CD14-positive monocyte (primary cell): ENCODE data around the gene ADIPOR1. TPM values are rescaled to one million over a fixed set of nuclear protein-coding genes. Genes with fewer than 3 reads are reported as not detected.

Experiments used
- DNase-seq, 3 donors: peaks; one replicate each; pipeline ENCODE4 v3.0.0-alpha.2; 2011 to 2022
- H2AFZ ChIP-seq: 2 replicates; pipeline ENCODE4 v1.6.0; 2012; ENCODE audit warnings: mild to moderate bottlenecking, low read depth, low read length, inconsistent platforms; ENCODE audit not compliant: insufficient read depth, poor library complexity, severe bottlenecking
- H3K27ac ChIP-seq, 2 donors: 1 replicate in 1 of 2; 2 replicates in 1 of 2; pipeline ENCODE4 v1.5.1; 2012 to 2013; ENCODE audit warnings: low read length in 2 of 2, control low read depth in 1 of 2, inconsistent platforms in 1 of 2, low read depth in 1 of 2, mild to moderate bottlenecking in 1 of 2
- H3K27me3 ChIP-seq, 2 donors: one replicate each; pipeline versions ENCODE4 v1.6.0 to v1.6.1; 2011 to 2013; ENCODE audit warnings: low read length in 2 of 2; ENCODE audit not compliant: control insufficient read depth in 2 of 2, insufficient read depth in 2 of 2
- H3K36me3 ChIP-seq, 2 donors: replicated peaks in 1 of 2; 1 replicate in 1 of 2; 2 replicates in 1 of 2; pipeline versions ENCODE4 v1.5.1 to v1.6.1; 2012 to 2013; ENCODE audit warnings: low read length in 2 of 2, control low read depth in 1 of 2, inconsistent platforms in 1 of 2, mild to moderate bottlenecking in 1 of 2; ENCODE audit not compliant: insufficient read depth in 2 of 2, control insufficient read depth in 1 of 2
- H3K4me1 ChIP-seq, 2 donors: 1 replicate in 1 of 2; 2 replicates in 1 of 2; pipeline versions ENCODE4 v1.5.1 to v1.6.1; 2012 to 2013; ENCODE audit warnings: low read length in 2 of 2, control low read depth in 1 of 2, inconsistent platforms in 1 of 2, mild to moderate bottlenecking in 1 of 2, moderate library complexity in 1 of 2; ENCODE audit not compliant: insufficient read depth in 2 of 2, control insufficient read depth in 1 of 2
- H3K4me2 ChIP-seq: replicated peaks from 2 replicates; pipeline ENCODE3; 2012; ENCODE audit warnings: low read length, moderate library complexity, mild to moderate bottlenecking; ENCODE audit not compliant: poor library complexity, severe bottlenecking; ENCODE audit errors: extremely low read depth
- H3K4me3 ChIP-seq, 3 experiments: fragments of 200-600 bp in 1 of 3; sonication (generic) in 1 of 3; replicated peaks in 1 of 3; 1 replicate in 2 of 3; 2 replicates in 1 of 3; pipeline ENCODE4 v1.5.1; 2011 to 2013; ENCODE audit warnings: low read length in 3 of 3, mild to moderate bottlenecking in 3 of 3, control low read depth in 2 of 3, low read depth in 2 of 3, inconsistent platforms in 1 of 3, moderate library complexity in 1 of 3
- H3K79me2 ChIP-seq: 2 replicates; pipeline ENCODE4 v1.6.0; 2012; ENCODE audit warnings: mild to moderate bottlenecking, control low read depth, inconsistent platforms, low read length, moderate library complexity; ENCODE audit not compliant: insufficient read depth
- H3K9ac ChIP-seq: 2 replicates; pipeline ENCODE4 v1.6.0; 2017; ENCODE audit warnings: low read length, mild to moderate bottlenecking; ENCODE audit not compliant: insufficient read depth, poor library complexity, severe bottlenecking
- H3K9me3 ChIP-seq, 2 donors: replicated peaks in 1 of 2; 1 replicate in 1 of 2; 2 replicates in 1 of 2; pipeline versions ENCODE4 v1.5.1 to v1.6.1; 2012 to 2013; ENCODE audit warnings: low read length in 2 of 2, control low read depth in 1 of 2; ENCODE audit not compliant: control insufficient read depth in 1 of 2, insufficient read depth in 1 of 2
- H4K20me1 ChIP-seq: 2 replicates; pipeline ENCODE4 v1.6.0; 2012; ENCODE audit warnings: mild to moderate bottlenecking, low read length, control low read depth, moderate library complexity; ENCODE audit not compliant: insufficient read depth
- H3K27ac Mint-ChIP-seq, 7 donors: one replicate each; pipeline ENCODE4 v1.8.0; 2020; ENCODE audit warnings: mild to moderate bottlenecking in 7 of 7, mixed read lengths in 7 of 7, moderate library complexity in 6 of 7, inconsistent platforms in 2 of 7
- H3K27me3 Mint-ChIP-seq, 3 donors: one replicate each; pipeline ENCODE4 v1.8.0; 2021 to 2022; ENCODE audit warnings: low read depth in 3 of 3, mild to moderate bottlenecking in 3 of 3, mixed read lengths in 3 of 3, moderate library complexity in 3 of 3, inconsistent platforms in 1 of 3
- H3K36me3 Mint-ChIP-seq, 2 donors: one replicate each; pipeline ENCODE4 v1.8.0; 2020; ENCODE audit warnings: mixed read lengths in 2 of 2, inconsistent platforms in 1 of 2, mild to moderate bottlenecking in 1 of 2
- H3K4me1 Mint-ChIP-seq: one replicate; pipeline ENCODE4 v1.8.0; 2020; ENCODE audit warnings: mild to moderate bottlenecking, mixed read lengths
- H3K4me3 Mint-ChIP-seq, 2 donors: one replicate each; pipeline ENCODE4 v1.8.0; 2020; ENCODE audit warnings: mild to moderate bottlenecking in 2 of 2, mixed read lengths in 2 of 2, moderate library complexity in 1 of 2
- H3K9me3 Mint-ChIP-seq, 7 donors: one replicate each; pipeline ENCODE4 v1.8.0; 2020 to 2022; ENCODE audit warnings: mixed read lengths in 7 of 7, mild to moderate bottlenecking in 6 of 7, moderate library complexity in 6 of 7, inconsistent platforms in 2 of 7
- WGBS: methylation state at CpG from one replicate; pipeline ENCODE4 v1.1.5; 2013; ENCODE audit warnings: missing lambda C conversion rate; ENCODE audit not compliant: insufficient coverage; 5-methylcytosine and 5-hydroxymethylcytosine counted together
- intact Hi-C, 2 donors: fragments of 100-400 bp; cut with micrococcal nuclease; formaldehyde crosslinking; loops; one replicate each; pipeline versions ENCODE4 v1.15.0 to v1.15.1; 2023
- polyA plus RNA-seq, 3 donors: library from polyadenylated mRNA; depleted of rRNA in 1 of 3; unstranded in 2 of 3; stranded (reverse) in 1 of 3; fragments of 300-500 nt in 2 of 3; fragments of >200 nt in 1 of 3; fragmentation: Illumina TruSeq in 2 of 3; gene quantifications; 1 replicate in 2 of 3; 2 replicates in 1 of 3; pipeline ENCODE4 v1.2.3, GENCODE V29; 2012 to 2021
- TF ChIP-seq, protein P1 (sequence below): fragments of 200-600 bp; IDR thresholded peaks from one replicate; pipeline ENCODE4 v1.8.0; 2022; ENCODE audit warnings: antibody characterized with exemption, mild to moderate bottlenecking

Gene ADIPOR1
- polyA plus RNA-seq, 3 donors = 140 to 216 (median 197) TPM

DNA sequence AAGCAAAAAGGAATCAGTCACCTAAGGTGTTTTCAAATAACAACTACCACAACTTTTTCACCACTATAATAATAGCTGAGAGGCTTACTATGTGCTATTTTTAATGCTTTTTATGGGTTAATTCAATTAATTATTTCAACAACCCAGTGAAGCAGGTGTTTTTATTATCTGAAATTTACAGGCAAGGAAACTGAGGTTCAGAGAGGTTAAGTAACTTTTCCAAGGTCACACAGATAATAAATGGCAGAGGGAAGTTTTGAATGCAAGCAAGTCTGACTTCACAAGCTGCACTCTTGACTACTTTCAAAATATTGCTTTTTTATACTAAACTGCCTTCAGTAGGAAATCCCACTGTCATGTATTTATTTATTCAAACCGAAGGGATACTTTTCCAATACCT lies 44.8 kb upstream of the ADIPOR1 start:
- Histone ChIP-seq H3K27ac (no peak overlapping the region), H3K4me3 (no peak overlapping the region), H3K27me3 (no peaks in the 10 kb centered on the region), H2AFZ (no peak overlapping the region), H3K4me2 (no peak overlapping the region), H3K4me1 (peaks cover 13 to 19% of the 10 kb centered on the region in 2 donors), H3K36me3 (no peaks in the 10 kb centered on the region), H3K9me3 (no peaks in the 10 kb centered on the region), H3K79me2 (peaks cover 7% of the 10 kb centered on the region), H4K20me1 (no peaks in the 10 kb centered on the region), H3K9ac (no peak overlapping the region)
- H3K4me3 Mint-ChIP-seq = no peak overlapping the region
- H3K4me1 Mint-ChIP-seq = peaks cover 21% of the 10 kb centered on the region
- WGBS = no CpG with 5 or more reads among the region's 1 CpG
- peaks cover 0 to 2% (median 0%) of the 10 kb centered on the region in 7 donors for H3K9me3 Mint-ChIP-seq
- peaks cover 0 to 3% (median 0%) of the 10 kb centered on the region in 3 donors for H3K27me3 Mint-ChIP-seq
- no peak for DNase-seq
- H3K27ac Mint-ChIP-seq = no peak overlapping the region
- TF ChIP-seq, protein P1, sequence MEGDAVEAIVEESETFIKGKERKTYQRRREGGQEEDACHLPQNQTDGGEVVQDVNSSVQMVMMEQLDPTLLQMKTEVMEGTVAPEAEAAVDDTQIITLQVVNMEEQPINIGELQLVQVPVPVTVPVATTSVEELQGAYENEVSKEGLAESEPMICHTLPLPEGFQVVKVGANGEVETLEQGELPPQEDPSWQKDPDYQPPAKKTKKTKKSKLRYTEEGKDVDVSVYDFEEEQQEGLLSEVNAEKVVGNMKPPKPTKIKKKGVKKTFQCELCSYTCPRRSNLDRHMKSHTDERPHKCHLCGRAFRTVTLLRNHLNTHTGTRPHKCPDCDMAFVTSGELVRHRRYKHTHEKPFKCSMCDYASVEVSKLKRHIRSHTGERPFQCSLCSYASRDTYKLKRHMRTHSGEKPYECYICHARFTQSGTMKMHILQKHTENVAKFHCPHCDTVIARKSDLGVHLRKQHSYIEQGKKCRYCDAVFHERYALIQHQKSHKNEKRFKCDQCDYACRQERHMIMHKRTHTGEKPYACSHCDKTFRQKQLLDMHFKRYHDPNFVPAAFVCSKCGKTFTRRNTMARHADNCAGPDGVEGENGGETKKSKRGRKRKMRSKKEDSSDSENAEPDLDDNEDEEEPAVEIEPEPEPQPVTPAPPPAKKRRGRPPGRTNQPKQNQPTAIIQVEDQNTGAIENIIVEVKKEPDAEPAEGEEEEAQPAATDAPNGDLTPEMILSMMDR = no peak
- intact Hi-C loops = loop anchor here in 1 of 2 donors (10.0 kb wide), 1 partner anchor 48 kb away; the partner anchor contains the start of gene ADIPOR1
- no peaks in the 10 kb centered on the region for H3K36me3 Mint-ChIP-seq

DNA sequence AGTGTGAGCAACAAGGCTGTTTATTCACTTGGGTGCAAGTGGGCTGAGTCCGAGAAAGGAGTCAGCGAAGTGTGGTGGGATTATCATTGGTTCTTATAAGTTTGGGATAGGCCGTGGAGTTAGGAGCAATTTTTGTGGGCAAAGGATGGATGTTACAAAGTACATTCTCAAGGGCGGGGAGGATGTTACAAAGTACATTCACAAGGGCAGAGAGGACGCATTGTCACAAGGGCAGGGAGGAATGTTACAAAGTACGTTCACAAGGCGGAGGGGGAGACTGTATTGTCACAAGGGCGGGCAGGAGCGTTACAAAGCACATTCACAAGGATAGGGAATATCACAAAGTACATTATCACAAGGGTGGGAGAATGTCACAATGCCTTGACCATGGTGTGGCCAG lies 43.9 kb upstream of the ADIPOR1 start:
- Histone ChIP-seq H3K4me1 (peaks cover 12 to 16% of the 10 kb centered on the region in 2 donors), H3K27ac (no peak overlapping the region), H3K9ac (no peak overlapping the region), H3K36me3 (no peaks in the 10 kb centered on the region), H3K4me3 (no peak overlapping the region), H2AFZ (no peak overlapping the region), H3K4me2 (no peak overlapping the region), H4K20me1 (no peaks in the 10 kb centered on the region), H3K9me3 (no peaks in the 10 kb centered on the region), H3K27me3 (no peaks in the 10 kb centered on the region), H3K79me2 (no peaks in the 10 kb centered on the region)
- Mint-ChIP-seq H3K27me3 (peaks cover 0 to under 1% (median 0%) of the 10 kb centered on the region in 3 donors), H3K4me1 (peaks cover 18% of the 10 kb centered on the region), H3K27ac (peak overlapping the region in 1 of 7 donors; percentile 2), H3K9me3 (peaks cover 0 to 2% (median 0%) of the 10 kb centered on the region in 7 donors), H3K4me3 (no peak overlapping the region), H3K36me3 (no peaks in the 10 kb centered on the region)
- no peak for DNase-seq
- intact Hi-C loops = loop anchor here in 1 of 2 donors (10.0 kb wide), 1 partner anchor 47 kb away; the partner anchor contains the start of gene ADIPOR1
- TF ChIP-seq, protein P1 = no peak
- WGBS = 98% methylated on average over 4 of the region's 9 CpGs
